Cardiac fibroblast (primary cell): ENCODE data around the gene SEPTIN12.

Experiments used
- DNase-seq, 2 donors: peaks; one replicate each; pipeline versions ENCODE4 v3.0.0 to v3.0.0-alpha.2; 2010; ENCODE audit warnings: low read depth in 2 of 2
- H3K4me3 ChIP-seq, 2 donors: replicated peaks in 1 of 2; 1 replicate in 1 of 2; 2 replicates in 1 of 2; pipeline ENCODE4 v1.5.1; 2011; ENCODE audit warnings: low read depth in 2 of 2, low read length in 2 of 2, mild to moderate bottlenecking in 2 of 2, moderate library complexity in 1 of 2
- TF ChIP-seq, protein P1 (sequence below): IDR thresholded peaks from one replicate; pipeline ENCODE4 v1.5.1; 2011; ENCODE audit warnings: low read depth, mild to moderate bottlenecking, low read length, inconsistent platforms

The SEPTIN12 gene

GRCh38 chr16:4828567-4829321, 40.6 kb upstream of the SEPTIN12 start:
- TF ChIP-seq, protein P1, sequence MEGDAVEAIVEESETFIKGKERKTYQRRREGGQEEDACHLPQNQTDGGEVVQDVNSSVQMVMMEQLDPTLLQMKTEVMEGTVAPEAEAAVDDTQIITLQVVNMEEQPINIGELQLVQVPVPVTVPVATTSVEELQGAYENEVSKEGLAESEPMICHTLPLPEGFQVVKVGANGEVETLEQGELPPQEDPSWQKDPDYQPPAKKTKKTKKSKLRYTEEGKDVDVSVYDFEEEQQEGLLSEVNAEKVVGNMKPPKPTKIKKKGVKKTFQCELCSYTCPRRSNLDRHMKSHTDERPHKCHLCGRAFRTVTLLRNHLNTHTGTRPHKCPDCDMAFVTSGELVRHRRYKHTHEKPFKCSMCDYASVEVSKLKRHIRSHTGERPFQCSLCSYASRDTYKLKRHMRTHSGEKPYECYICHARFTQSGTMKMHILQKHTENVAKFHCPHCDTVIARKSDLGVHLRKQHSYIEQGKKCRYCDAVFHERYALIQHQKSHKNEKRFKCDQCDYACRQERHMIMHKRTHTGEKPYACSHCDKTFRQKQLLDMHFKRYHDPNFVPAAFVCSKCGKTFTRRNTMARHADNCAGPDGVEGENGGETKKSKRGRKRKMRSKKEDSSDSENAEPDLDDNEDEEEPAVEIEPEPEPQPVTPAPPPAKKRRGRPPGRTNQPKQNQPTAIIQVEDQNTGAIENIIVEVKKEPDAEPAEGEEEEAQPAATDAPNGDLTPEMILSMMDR: no peak
- H3K4me3 ChIP-seq: no peak overlapping the region
- DNase-seq: no peak

GRCh38 chr16:4826980-4827379, 38.8 kb upstream of the SEPTIN12 start:
- TF ChIP-seq, protein P1: no peak
- H3K4me3 ChIP-seq: no peak overlapping the region
- no peak for DNase-seq

- DNase-seq: no peak
- H3K4me3 ChIP-seq: no peak overlapping the region
- TF ChIP-seq, protein P1: no peak
These were observed 38.4 kb upstream of the SEPTIN12 start for GRCh38 chr16:4826526-4826925.

GRCh38 chr16:4825196-4825595, 37.1 kb upstream of the SEPTIN12 start:
- H3K4me3 ChIP-seq: no peak overlapping the region
- DNase-seq: no peak
- TF ChIP-seq, protein P1: no peak

DNA sequence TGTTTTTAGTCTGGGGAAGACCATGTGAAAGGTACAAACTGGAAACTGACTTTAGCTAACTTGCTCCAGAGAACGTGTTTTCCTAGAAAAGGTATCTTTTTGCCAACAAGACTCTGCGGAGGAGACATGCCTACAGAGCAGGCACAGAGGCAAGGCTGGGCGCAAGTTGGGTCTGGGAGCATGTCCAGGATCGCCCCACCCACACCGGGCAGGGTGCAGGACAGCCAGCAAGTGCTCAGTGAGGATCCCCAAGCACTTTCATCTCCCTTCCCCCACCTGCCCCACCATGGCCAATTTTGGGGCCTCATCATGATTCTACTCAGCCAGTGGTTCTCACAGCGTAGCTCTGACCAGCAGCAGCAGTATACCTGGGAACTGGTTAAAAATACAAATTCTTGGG, 32.5 kb upstream of the SEPTIN12 start:
- DNase-seq: no peak
- H3K4me3 ChIP-seq: no peak overlapping the region
- TF ChIP-seq, protein P1: no peak

- no peak overlapping the region for H3K4me3 ChIP-seq
- TF ChIP-seq, protein P1: no peak
- peak in 1 of 2 donors; percentile 16 for DNase-seq
These were observed 26.5 kb upstream of the SEPTIN12 start for GRCh38 chr16:4814542-4815173.
